MM.1S (cell line): ENCODE data around the gene RIPK1.

Experiments used
- EZH2phosphoT487 ChIP-seq: fragments of 300-600 bp; sonication (generic); IDR thresholded peaks from 2 replicates; pipeline ENCODE4 v1.6.1; 2018; ENCODE audit warnings: antibody characterized with exemption, low read length
- TF ChIP-seq, protein P1 (sequence below): fragments of 300-600 bp; sonication (generic); IDR thresholded peaks from 2 replicates; pipeline ENCODE4 v1.5.1; 2016; ENCODE audit warnings: antibody characterized with exemption, low read length, mixed read lengths

DNA sequence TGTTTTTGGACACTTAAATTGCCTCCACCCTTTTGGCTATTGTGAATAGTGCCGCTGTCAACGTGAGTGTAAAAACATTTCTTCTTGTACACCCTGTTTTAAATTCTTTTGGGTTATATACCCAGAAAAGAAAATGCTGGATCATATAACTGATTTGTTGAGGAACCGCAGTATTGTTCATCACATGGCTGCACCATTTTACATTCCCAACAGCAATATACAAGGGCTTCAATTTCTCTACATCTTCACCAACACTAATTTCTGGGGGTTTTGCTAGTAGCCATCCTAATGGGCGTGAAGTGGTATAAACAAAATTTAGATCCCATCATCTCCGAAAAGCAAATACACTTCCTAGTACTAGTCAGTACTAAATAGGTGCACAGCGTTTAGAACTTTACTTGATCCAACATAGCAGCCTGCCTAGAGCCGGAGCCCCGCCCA lies 49.6 kb downstream of the RIPK1 start:
- TF ChIP-seq, protein P1, sequence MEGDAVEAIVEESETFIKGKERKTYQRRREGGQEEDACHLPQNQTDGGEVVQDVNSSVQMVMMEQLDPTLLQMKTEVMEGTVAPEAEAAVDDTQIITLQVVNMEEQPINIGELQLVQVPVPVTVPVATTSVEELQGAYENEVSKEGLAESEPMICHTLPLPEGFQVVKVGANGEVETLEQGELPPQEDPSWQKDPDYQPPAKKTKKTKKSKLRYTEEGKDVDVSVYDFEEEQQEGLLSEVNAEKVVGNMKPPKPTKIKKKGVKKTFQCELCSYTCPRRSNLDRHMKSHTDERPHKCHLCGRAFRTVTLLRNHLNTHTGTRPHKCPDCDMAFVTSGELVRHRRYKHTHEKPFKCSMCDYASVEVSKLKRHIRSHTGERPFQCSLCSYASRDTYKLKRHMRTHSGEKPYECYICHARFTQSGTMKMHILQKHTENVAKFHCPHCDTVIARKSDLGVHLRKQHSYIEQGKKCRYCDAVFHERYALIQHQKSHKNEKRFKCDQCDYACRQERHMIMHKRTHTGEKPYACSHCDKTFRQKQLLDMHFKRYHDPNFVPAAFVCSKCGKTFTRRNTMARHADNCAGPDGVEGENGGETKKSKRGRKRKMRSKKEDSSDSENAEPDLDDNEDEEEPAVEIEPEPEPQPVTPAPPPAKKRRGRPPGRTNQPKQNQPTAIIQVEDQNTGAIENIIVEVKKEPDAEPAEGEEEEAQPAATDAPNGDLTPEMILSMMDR = no peak
- no peak for TF ChIP-seq EZH2phosphoT487
